ENCODE data around the gene NR1I3.

- TF ChIP-seq, protein P1, sequence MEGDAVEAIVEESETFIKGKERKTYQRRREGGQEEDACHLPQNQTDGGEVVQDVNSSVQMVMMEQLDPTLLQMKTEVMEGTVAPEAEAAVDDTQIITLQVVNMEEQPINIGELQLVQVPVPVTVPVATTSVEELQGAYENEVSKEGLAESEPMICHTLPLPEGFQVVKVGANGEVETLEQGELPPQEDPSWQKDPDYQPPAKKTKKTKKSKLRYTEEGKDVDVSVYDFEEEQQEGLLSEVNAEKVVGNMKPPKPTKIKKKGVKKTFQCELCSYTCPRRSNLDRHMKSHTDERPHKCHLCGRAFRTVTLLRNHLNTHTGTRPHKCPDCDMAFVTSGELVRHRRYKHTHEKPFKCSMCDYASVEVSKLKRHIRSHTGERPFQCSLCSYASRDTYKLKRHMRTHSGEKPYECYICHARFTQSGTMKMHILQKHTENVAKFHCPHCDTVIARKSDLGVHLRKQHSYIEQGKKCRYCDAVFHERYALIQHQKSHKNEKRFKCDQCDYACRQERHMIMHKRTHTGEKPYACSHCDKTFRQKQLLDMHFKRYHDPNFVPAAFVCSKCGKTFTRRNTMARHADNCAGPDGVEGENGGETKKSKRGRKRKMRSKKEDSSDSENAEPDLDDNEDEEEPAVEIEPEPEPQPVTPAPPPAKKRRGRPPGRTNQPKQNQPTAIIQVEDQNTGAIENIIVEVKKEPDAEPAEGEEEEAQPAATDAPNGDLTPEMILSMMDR (IDR thresholded peaks at IDR 0.05; ENCODE audit: low read length), result no peak
- TF ChIP-seq EZH2 (IDR thresholded peaks at IDR 0.05; ENCODE audit: borderline replicate concordance, low read length), result no peak
Measured at GRCh38 chr1:161258439-161259344, 20.7 kb upstream of the NR1I3 start, which contains the start of gene PCP4L1.
